Epidermal melanocyte (primary cell): ENCODE data around the gene KRTAP5-11.
"Not testable (repeated sequence)": the region's sequence is repeated elsewhere in the genome, so short reads cannot be mapped to it uniquely, and the experiment has no call there.

Experiments
- DNase-seq: peaks from one replicate; pipeline ENCODE4 v3.0.0; 2011; ENCODE audit warnings: low spot score; ENCODE audit not compliant: insufficient read length

The KRTAP5-11 gene

GRCh38 chr11:71556018-71556417, 26.7 kb downstream of the KRTAP5-11 start:
- DNase-seq = no peak

GRCh38 chr11:71555508-71555907, 27.2 kb downstream of the KRTAP5-11 start:
- no peak for DNase-seq

GRCh38 chr11:71554996-71555395, 27.7 kb downstream of the KRTAP5-11 start:
- DNase-seq = no peak

GRCh38 chr11:71551711-71552110, 31.0 kb downstream of the KRTAP5-11 start:
- DNase-seq = no peak

GRCh38 chr11:71548716-71549151, 33.9 kb downstream of the KRTAP5-11 start:
- DNase-seq = no peak

GRCh38 chr11:71548120-71548519, 34.6 kb downstream of the KRTAP5-11 start, which contains the start of gene KRTAP5-9:
Gene KRTAP5-9, plus strand, starts transcription at chr11:71548420. Its CDS starts 238 bp downstream, at chr11:71548658.
- no peak for DNase-seq

GRCh38 chr11:71545405-71545966, 37.2 kb downstream of the KRTAP5-11 start:
- DNase-seq = no peak

GRCh38 chr11:71544525-71545214, 38.0 kb downstream of the KRTAP5-11 start:
- no peak for DNase-seq

GRCh38 chr11:71543866-71544265, 38.8 kb downstream of the KRTAP5-11 start:
- no peak for DNase-seq

- no peak for DNase-seq
These were observed 39.5 kb downstream of the KRTAP5-11 start for GRCh38 chr11:71542879-71543777.

GRCh38 chr11:71542382-71542781, 40.3 kb downstream of the KRTAP5-11 start:
- no peak for DNase-seq

GRCh38 chr11:71540521-71541304, 42.0 kb downstream of the KRTAP5-11 start:
- not testable (repeated sequence) for DNase-seq

GRCh38 chr11:71539971-71540370, 42.7 kb downstream of the KRTAP5-11 start:
- DNase-seq = not testable (repeated sequence)

- DNase-seq = no peak
These were observed 43.7 kb downstream of the KRTAP5-11 start for GRCh38 chr11:71539017-71539416.

- no peak for DNase-seq
These were observed 44.0 kb downstream of the KRTAP5-11 start for GRCh38 chr11:71538666-71538990.

GRCh38 chr11:71537977-71538665, 44.6 kb downstream of the KRTAP5-11 start, which contains the start of gene KRTAP5-8:
Gene KRTAP5-8, plus strand, starts transcription at chr11:71538025. Its CDS starts 31 bp downstream, at chr11:71538056.
- DNase-seq = not testable (repeated sequence)

- DNase-seq = no peak
These were observed 45.1 kb downstream of the KRTAP5-11 start for GRCh38 chr11:71537537-71537936.

- DNase-seq = no peak
These were observed 46.9 kb downstream of the KRTAP5-11 start for GRCh38 chr11:71535825-71536224.

GRCh38 chr11:71534711-71535608, 47.7 kb downstream of the KRTAP5-11 start:
- DNase-seq = not testable (repeated sequence)
